ENCODE results near the gene SMC1A.

DNA sequence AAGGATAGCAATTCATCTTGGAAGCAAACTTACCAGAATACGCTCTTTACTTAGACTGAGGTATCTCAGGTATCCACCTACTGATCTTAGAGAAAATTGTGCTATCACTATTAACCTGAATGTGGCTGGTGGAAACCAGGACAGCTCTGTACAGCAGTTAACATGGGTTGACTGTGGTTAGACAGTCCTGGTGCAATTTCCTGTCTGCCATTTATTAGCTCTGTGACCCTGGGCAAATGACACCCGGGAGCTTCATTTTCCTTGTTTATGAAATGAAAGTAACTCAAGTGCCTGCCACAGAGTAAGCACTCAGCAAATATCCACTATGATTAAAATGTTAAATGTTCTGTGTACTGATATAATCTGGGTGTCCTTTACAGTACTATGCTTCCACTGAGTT, 60.0 kb downstream of the SMC1A start:
- no peak for TF ChIP-seq POLR2AphosphoS5 (IDR thresholded peaks at IDR 0.05; ENCODE audit: low read depth, low read length)
- no peak for TF ChIP-seq POLR2A (IDR thresholded peaks at IDR 0.05; ENCODE audit: low read depth, low read length)
- TF ChIP-seq TAF1 (IDR thresholded peaks at IDR 0.05; ENCODE audit: low read depth, low read length) = no peak
- no peak for TF ChIP-seq PAX5 (IDR thresholded peaks at IDR 0.05; ENCODE audit: insufficient read depth, low read length, severe bottlenecking)
- no peak for TF ChIP-seq POU2F2 (IDR thresholded peaks at IDR 0.05; ENCODE audit: low read depth, low read length)
